Adipocyte (in vitro differentiated cells): ENCODE results near the gene LMAN2L.

Experiments
- DNase-seq: peaks from one replicate; pipeline ENCODE4 v3.0.0-alpha.2; 2015; ENCODE audit warnings: low read depth
- H3K27me3 ChIP-seq: replicated peaks from 2 replicates; pipeline ENCODE4 v1.7.0; 2013; ENCODE audit warnings: mild to moderate bottlenecking, low read length, moderate library complexity; ENCODE audit not compliant: control insufficient read depth, insufficient read depth
- H3K36me3 ChIP-seq: 2 replicates; pipeline ENCODE4 v1.7.0; 2013; ENCODE audit warnings: low read length, mild to moderate bottlenecking, moderate library complexity; ENCODE audit not compliant: control insufficient read depth, insufficient read depth, severe bottlenecking
- H3K4me1 ChIP-seq: 2 replicates; pipeline ENCODE4 v1.7.0; 2013; ENCODE audit warnings: mild to moderate bottlenecking, low read length, moderate library complexity; ENCODE audit not compliant: control insufficient read depth, insufficient read depth
- H3K4me3 ChIP-seq: 2 replicates; pipeline ENCODE4 v1.7.0; 2013; ENCODE audit warnings: mild to moderate bottlenecking, low read length, moderate library complexity
- H3K9ac ChIP-seq: 2 replicates; pipeline ENCODE4 v1.7.0; 2013; ENCODE audit warnings: mild to moderate bottlenecking, low read length, moderate library complexity
- H3K9me3 ChIP-seq: 2 replicates; pipeline ENCODE4 v1.7.0; 2013; ENCODE audit warnings: mild to moderate bottlenecking, low read length, moderate library complexity; ENCODE audit not compliant: control insufficient read depth

Gene LMAN2L

DNA sequence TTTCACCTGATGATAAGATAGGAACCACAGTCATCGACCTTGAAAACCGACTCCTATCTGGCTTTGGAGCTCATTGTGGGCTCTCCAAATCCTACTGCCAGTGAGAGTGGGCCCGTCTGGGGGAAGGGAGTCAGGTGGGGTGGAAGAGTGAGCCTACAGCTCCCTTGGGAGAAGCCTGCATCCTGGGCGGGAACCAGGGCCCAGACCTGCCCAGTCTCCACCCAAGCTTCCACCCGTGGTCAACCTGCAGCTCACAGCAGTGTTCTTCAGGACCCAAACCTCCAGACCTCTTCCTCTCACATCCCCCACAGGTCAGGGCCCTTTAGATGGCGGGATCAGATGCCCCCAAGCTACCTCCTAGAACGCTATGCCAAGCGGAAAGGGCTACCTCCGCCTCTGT, 40.2 kb downstream of the LMAN2L start:
- Histone ChIP-seq H3K4me1 (no peaks in the 10 kb centered on the region), H3K36me3 (peaks cover 5% of the 10 kb centered on the region), H3K27me3 (no peaks in the 10 kb centered on the region), H3K4me3 (no peak overlapping the region), H3K9me3 (no peaks in the 10 kb centered on the region), H3K9ac (no peak overlapping the region)
- no peak for DNase-seq

DNA sequence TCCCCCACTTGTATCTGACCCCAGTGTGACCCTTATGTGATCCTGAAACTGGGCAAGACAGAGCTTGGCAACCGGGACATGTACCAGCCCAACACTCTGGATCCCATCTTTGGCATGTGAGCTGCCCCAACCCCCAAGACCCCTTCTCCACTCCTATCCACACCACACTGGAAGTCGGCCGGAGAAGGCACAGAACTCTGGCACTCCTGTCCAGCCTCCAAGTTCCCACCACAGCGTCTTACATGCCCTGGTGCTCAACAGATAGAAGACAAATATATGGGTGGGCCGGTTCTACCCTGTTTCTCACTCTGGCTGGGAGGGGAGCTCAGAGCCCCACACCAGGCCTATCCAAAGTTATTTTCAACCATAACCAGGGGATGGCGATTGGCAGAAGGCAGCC, 40.8 kb downstream of the LMAN2L start:
- Histone ChIP-seq H3K36me3 (no peaks in the 10 kb centered on the region), H3K4me1 (no peaks in the 10 kb centered on the region), H3K27me3 (no peaks in the 10 kb centered on the region), H3K9me3 (no peaks in the 10 kb centered on the region), H3K4me3 (no peak overlapping the region), H3K9ac (no peak overlapping the region)
- DNase-seq, result no peak

DNA sequence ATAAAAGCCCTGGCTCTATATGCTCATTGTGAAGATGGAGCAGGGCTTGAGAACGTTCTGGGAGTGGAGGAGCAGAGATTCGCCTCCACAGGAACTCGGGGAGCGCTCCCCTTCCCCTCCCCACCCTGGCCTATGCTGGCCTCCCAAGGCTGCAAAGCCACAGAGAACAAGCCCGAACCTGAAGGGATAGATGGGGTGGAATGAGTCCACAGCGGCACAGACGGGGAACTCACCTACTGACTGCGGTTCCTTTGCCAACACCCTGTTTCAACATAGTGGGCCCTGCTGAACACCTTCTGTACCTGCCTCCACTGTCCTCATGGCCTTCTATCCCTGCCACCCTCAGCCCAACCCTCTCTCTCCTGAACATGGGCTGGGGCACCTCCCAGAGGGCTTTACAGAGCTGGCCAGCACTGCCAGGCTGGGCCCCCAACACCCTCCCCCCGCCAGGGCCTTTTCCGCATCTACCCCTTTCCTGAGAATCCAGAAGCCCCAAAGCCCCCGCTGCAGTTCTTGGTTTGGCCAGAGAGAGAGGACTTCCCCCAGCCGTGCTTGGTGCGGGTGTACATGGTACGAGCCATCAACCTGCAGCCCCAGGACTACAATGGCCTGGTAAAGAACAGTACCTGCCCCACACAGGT, 41.5 kb downstream of the LMAN2L start:
- no peaks in the 10 kb centered on the region for H3K36me3 ChIP-seq
- no peak overlapping the region for H3K9ac ChIP-seq
- no peaks in the 10 kb centered on the region for H3K4me1 ChIP-seq
- no peak overlapping the region for H3K4me3 ChIP-seq
- H3K9me3 ChIP-seq, result no peaks in the 10 kb centered on the region
- DNase-seq, result no peak
- H3K27me3 ChIP-seq, result no peaks in the 10 kb centered on the region

DNA sequence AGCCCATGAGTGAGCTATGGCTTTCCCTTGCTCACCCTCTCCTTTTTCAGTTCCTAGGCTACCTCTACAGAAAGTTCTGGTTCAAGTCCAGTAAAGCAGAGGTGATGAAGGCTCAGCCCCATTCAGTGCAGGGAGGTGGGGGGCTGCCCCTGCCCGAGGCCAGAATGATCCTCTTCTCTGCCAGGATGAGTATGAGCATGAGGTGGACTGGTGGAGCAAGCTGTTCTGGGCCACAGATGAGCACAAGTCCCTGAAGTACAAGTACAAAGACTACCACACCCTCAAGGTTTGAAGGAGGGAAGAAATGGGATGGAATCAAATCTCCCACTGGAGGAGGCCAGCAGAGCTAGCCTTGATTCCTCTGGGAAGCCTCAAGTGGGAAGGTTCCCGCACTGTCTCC, 42.4 kb downstream of the LMAN2L start:
- Histone ChIP-seq H3K9me3 (no peaks in the 10 kb centered on the region), H3K4me1 (no peaks in the 10 kb centered on the region), H3K27me3 (no peaks in the 10 kb centered on the region), H3K9ac (no peak overlapping the region), H3K4me3 (no peak overlapping the region), H3K36me3 (no peaks in the 10 kb centered on the region)
- no peak for DNase-seq

DNA sequence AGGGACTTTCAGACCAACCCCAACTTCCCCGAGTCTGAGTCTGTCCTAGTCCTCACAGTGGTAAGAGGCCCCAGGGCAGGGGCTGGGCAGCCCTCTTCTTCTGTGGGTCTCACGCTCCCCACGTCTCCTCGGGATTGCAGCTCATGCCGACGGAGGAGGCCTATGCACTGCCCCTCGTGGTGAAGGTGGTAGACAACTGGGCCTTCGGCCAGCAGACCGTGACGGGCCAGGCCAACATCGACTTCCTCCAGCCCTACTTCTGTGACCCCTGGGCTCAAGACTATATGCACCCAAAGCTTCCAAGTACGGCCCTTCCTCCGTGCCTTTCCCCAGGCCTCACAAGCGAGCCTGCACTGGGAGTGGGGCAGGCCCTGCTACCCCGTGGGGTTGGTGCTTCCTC, 44.3 kb downstream of the LMAN2L start:
- Histone ChIP-seq H3K4me3 (no peak overlapping the region), H3K9ac (no peak overlapping the region), H3K36me3 (no peaks in the 10 kb centered on the region), H3K27me3 (no peaks in the 10 kb centered on the region), H3K4me1 (no peaks in the 10 kb centered on the region), H3K9me3 (no peaks in the 10 kb centered on the region)
- DNase-seq, result no peak

DNA sequence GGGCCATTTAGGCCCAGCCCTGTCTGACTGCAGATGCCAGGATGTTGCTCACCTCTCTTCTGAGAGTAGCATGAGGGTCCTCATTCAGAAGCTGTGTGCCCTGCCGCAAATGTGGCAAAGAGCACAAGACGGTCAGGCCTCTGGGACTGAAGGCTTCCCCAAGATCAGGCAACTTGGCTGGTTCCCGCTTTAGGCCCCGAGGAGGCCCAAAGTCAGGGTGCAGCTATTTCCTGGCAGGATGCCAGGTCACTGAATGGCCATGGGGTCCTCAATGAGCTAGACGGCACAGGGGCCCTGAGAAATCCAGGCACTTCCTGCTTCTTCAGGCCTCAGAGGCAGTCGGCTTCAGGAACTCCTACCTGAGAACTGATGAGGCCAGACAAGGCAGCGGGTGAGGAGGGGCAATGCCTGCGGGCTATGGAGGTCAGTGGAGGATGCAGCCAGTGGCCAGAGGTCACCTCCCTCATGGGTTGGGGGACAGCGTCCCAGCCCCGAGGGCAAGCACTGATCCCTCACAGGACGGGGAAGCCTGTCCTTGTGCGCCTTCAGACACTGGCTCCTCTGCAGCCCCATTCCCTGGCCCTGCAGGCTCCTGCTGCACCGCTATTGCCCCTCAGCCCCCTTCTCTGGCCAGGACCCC, 44.9 kb downstream of the LMAN2L start:
- no peak for DNase-seq

DNA sequence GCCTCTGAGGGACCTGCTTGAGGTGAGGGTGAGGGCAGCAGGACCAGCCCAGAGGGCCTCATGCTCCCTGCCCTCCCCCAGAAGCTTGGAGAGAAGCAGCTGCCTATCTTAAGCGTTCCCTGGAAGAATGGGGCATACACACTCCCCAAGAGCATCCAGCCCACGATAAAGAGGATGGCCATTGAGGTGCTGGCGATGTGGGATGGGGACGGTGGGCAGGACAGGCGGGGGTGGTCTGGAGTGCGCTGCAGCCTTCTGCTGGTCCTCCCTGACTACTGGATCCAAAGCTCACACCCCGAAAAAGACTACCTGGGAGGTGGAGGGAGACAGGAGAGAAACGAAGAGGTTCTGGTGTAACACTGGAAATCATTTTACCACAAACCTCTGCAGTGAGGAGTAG, 45.6 kb downstream of the LMAN2L start:
- DNase-seq, result no peak
- Histone ChIP-seq H3K4me3 (no peak overlapping the region), H3K9ac (no peak overlapping the region), H3K36me3 (no peaks in the 10 kb centered on the region), H3K27me3 (no peaks in the 10 kb centered on the region), H3K4me1 (no peaks in the 10 kb centered on the region), H3K9me3 (no peaks in the 10 kb centered on the region)

More for the DNA sequence above, 44.9 kb downstream of the LMAN2L start:
- Histone ChIP-seq H3K4me3 (no peak overlapping the region), H3K27me3 (no peaks in the 10 kb centered on the region), H3K9me3 (no peaks in the 10 kb centered on the region), H3K36me3 (no peaks in the 10 kb centered on the region), H3K9ac (no peak overlapping the region), H3K4me1 (no peaks in the 10 kb centered on the region)

DNA sequence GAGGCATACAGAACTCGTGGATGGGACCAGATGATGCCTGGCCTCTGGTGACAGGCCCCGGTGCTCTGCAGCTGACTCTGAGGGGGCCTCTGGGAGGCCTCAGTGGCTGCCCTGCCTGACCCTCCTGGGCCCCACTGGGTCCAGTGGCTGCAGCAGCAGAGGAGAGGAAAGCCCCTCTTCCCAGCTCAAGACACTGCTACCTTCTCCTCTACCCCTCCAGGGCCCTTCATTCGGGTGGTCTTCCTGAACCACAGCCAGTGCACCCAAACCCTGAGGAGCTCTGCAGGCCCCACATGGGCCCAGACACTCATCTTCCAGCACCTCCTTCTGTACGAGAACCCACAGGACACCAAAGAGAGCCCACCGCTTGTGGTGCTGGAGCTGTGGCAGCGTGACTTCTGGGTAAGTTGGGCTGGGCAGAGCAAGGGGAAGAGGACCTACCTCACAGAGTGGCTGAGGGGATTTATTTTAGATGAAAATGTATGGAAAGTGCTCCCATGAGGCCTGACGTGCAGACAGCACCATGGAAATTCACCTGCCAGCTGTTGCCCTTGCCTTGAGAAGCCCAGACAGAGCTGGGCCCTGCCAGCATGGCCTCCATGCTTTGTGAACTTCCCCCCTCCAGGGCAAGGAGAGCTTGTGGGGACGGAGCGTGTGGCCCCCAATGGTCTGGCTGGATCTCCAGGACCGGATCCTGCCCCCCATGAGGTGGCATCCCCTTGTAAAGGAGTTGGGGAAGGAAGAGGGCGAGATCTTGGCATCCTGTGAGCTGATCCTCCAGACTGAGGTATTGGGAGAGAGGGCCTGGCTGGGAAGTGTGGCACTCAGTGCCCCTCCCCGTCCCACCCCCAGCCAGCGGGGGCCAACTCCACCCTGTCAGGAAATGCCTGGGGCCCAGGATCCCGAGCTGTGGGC, 46.3 kb downstream of the LMAN2L start:
- no peak for DNase-seq
- Histone ChIP-seq H3K4me1 (no peaks in the 10 kb centered on the region), H3K4me3 (no peak overlapping the region), H3K9me3 (no peaks in the 10 kb centered on the region), H3K9ac (no peak overlapping the region), H3K27me3 (no peaks in the 10 kb centered on the region), H3K36me3 (no peaks in the 10 kb centered on the region)

DNA sequence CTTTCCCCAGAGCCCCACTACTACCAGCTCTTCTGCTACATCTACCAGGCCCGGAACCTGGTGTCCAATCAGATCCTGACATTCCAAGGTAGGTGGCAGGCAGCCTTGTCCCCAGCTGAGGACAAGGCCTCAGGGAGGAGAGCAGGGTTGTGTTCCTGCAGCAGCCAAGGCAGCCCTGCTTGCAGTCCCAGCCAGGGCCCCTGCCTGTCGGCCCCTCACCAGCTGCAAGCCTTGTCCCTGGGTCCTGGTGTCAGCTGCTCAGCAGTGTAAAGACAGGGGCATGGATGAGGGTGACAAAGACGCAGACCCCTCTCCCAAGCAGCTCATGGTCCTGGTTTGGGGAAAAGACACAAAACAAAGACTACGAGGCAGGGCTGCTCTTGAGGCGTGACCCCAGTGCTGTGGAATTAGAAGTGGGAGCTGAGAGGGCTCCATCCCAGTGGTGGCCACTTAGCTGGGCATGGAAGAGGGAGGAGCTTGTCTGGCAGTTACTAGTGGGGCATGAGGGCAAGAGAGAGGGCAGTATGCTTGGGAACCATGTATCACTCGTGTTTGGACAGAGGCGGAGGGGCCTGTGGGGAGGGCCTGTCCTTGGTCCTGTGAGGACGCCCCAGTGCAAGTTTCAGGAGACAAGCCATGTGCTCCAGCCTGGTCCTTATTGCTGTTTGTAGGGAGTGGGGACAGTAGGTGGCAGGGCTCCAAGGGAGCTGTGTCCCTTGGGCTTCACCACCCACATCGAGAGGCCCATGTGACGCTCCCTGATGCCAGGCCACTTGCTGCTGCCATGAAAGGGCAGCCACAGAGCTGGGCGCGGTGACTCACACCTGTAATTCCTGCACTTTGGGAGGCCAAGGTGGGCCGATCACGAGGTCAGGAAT, 47.5 kb downstream of the LMAN2L start:
- peaks cover 4% of the 10 kb centered on the region for H3K27me3 ChIP-seq
- DNase-seq, result no peak
- H3K9ac ChIP-seq, result no peak overlapping the region
- no peaks in the 10 kb centered on the region for H3K4me1 ChIP-seq
- no peaks in the 10 kb centered on the region for H3K36me3 ChIP-seq
- no peaks in the 10 kb centered on the region for H3K9me3 ChIP-seq
- no peak overlapping the region for H3K4me3 ChIP-seq

DNA sequence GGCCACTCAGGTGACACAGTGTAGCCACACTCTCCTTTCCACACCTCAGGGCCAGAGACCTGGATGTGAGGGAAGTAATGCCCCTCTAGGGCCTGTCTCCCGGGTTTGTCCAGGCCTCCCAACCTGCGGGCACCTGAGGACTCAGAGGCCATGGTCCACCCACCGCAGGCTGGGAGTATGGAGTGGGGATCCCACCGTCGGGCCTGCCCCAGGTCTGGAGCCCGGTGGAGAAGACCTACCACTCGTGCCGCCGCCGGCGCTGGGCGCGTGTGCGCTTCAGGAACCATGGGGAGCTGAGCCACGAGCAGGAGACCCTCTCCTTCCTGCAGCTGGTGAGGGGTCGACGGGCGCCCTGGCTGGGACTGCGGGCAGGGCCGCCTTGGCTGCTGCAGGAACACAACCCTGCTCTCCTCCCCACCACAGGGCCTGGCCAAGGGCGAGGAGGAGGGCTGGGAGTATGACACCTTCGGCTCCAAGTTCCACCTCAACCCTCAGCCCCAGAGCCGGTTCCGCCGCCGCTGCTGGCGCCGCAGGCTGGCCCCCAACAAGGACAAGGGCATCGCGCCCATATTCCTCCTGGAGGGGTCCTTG, 48.7 kb downstream of the LMAN2L start:
- Histone ChIP-seq H3K9me3 (no peaks in the 10 kb centered on the region), H3K4me1 (no peaks in the 10 kb centered on the region), H3K27me3 (peaks cover 4% of the 10 kb centered on the region), H3K9ac (no peak overlapping the region), H3K36me3 (no peaks in the 10 kb centered on the region), H3K4me3 (no peak overlapping the region)
- DNase-seq, result no peak
